ENCODE results near the gene IRF4. TPM values are rescaled to one million over a fixed set of nuclear protein-coding genes. Genes with fewer than 3 reads are reported as not detected.

Gene IRF4
- total RNA-seq, 1 experiment from 2014 or later, result 0.72 TPM

DNA sequence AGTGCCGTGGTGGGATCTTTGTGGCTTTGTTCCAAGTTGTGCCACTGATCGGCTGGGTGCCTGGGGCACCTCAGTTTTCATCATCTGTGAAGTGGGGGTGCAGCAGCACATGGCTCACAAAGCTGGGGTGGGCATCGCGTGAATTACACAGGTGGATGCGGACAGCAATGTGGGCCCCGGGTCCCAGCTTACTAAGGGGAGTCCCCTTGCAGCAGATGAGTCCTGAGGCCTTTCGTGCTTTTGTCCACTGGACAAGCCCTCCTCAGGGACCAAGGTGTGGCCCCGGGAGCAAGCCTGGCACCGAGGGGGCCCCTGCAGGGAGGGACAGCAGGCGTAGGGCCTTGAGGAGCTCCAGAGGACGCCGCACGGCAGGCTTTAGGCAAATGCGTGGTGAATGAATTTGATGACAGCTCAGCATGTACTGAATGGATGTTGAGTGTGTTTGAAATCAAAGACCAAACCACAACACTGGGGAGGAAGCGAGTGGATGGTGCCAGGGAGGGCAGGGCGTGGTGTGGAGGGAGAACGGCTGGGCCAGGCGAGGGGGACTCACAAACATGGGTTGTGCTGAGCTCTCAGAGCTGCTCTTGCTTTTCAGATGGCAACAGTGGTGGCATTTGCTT, 53.2 kb downstream of the IRF4 start:
- Histone ChIP-seq H3K27me3 (ENCODE audit: control insufficient read depth, insufficient read depth, low read length) (no peaks in the 10 kb centered on the region), H3K36me3 (ENCODE audit: control insufficient read depth, insufficient read depth, low read length) (no peaks in the 10 kb centered on the region), H3K27ac (ENCODE audit: low read length) (no peak overlapping the region), H3K4me1 (ENCODE audit: control insufficient read depth, insufficient read depth, low read length) (no peaks in the 10 kb centered on the region), H3K4me3 (ENCODE audit: low read depth in 2 of 2, low read length in 2 of 2) (no peak overlapping the region), H3K9me3 (ENCODE audit: control insufficient read depth, insufficient read depth, low read depth, low read length) (no peaks in the 10 kb centered on the region)
- no TSS peak for BruUV-seq (replicated peaks)
- CTCF ChIA-PET, result no interaction called here
- no peak for TF ChIP-seq POLR2AphosphoS5 (IDR thresholded peaks at IDR 0.05; ENCODE audit: low read depth, low read length)
- TF ChIP-seq, protein P1, sequence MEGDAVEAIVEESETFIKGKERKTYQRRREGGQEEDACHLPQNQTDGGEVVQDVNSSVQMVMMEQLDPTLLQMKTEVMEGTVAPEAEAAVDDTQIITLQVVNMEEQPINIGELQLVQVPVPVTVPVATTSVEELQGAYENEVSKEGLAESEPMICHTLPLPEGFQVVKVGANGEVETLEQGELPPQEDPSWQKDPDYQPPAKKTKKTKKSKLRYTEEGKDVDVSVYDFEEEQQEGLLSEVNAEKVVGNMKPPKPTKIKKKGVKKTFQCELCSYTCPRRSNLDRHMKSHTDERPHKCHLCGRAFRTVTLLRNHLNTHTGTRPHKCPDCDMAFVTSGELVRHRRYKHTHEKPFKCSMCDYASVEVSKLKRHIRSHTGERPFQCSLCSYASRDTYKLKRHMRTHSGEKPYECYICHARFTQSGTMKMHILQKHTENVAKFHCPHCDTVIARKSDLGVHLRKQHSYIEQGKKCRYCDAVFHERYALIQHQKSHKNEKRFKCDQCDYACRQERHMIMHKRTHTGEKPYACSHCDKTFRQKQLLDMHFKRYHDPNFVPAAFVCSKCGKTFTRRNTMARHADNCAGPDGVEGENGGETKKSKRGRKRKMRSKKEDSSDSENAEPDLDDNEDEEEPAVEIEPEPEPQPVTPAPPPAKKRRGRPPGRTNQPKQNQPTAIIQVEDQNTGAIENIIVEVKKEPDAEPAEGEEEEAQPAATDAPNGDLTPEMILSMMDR (IDR thresholded peaks at IDR 0.05), result no peak
- TF ChIP-seq, protein P2, sequence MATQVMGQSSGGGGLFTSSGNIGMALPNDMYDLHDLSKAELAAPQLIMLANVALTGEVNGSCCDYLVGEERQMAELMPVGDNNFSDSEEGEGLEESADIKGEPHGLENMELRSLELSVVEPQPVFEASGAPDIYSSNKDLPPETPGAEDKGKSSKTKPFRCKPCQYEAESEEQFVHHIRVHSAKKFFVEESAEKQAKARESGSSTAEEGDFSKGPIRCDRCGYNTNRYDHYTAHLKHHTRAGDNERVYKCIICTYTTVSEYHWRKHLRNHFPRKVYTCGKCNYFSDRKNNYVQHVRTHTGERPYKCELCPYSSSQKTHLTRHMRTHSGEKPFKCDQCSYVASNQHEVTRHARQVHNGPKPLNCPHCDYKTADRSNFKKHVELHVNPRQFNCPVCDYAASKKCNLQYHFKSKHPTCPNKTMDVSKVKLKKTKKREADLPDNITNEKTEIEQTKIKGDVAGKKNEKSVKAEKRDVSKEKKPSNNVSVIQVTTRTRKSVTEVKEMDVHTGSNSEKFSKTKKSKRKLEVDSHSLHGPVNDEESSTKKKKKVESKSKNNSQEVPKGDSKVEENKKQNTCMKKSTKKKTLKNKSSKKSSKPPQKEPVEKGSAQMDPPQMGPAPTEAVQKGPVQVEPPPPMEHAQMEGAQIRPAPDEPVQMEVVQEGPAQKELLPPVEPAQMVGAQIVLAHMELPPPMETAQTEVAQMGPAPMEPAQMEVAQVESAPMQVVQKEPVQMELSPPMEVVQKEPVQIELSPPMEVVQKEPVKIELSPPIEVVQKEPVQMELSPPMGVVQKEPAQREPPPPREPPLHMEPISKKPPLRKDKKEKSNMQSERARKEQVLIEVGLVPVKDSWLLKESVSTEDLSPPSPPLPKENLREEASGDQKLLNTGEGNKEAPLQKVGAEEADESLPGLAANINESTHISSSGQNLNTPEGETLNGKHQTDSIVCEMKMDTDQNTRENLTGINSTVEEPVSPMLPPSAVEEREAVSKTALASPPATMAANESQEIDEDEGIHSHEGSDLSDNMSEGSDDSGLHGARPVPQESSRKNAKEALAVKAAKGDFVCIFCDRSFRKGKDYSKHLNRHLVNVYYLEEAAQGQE (IDR thresholded peaks at IDR 0.05; ENCODE audit: insufficient read depth in 1 of 2, low read depth in 2 of 2, low read length in 1 of 2), result no peak
- no peak for TF ChIP-seq TCF7L2 (IDR thresholded peaks at IDR 0.05; ENCODE audit: low read depth, low read length)
- no peak for TF ChIP-seq SIN3A (IDR thresholded peaks at IDR 0.05; ENCODE audit: borderline replicate concordance, insufficient read depth, low read depth, low read length)
- in situ Hi-C loops (cut with HindIII; ENCODE audit: low pct_unique_long_range_greater_than_20kb, low sequenced_read_pairs), result no loop called here
- POLR2A ChIA-PET, result no interaction called here
- no peak for ATAC-seq
- intact Hi-C loops (cut with micrococcal nuclease; ENCODE audit: unreplicated experiment), result no loop called here
- no peak for DNase-seq (ENCODE audit: low read depth, low spot score)

DNA sequence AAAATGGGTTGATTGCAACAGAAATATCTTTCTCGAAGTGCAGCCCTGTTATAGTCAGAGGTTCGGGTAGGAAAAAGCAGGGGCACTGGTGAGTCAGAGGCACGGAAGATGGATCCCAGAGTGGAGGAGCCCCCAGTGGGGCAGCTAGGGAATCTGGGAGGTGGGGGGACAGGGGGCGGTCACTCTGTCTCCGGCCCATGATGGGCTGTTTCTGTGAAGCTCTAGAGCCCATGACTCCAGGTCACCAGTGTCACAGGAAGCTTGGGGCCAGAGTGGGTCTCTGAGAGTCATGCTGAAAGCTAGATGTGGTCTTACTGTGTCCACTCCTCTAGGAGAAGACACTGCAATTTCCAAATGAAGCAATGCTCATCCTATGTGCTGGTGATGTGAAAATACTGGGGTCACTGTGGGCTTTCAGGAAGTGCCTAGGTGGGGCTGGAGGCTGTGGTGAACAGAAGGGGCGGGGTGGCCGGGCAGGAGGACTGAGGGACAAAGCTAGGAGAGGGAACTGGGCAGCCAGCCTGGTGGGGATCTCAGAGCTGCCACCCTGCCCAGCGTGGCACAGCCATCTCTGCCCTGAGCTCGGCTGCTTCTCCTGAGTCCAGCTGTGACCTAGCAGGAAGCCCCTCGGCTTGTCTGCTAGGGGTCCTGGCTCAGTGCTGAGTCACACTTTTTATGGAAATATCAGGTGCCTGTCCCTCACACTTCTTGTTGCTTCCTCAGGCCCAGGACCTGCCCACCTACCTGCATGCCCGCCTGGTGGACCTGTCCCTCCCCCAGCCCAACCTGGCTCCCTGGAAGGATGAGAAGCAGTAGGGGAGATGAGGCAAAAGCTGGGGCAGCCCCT, 54.2 kb downstream of the IRF4 start:
- ChIA-PET CTCF (no interaction called here), POLR2A (no interaction called here)
- in situ Hi-C loops (cut with HindIII; ENCODE audit: low pct_unique_long_range_greater_than_20kb, low sequenced_read_pairs), result no loop called here
- BruUV-seq (replicated peaks), result no TSS peak
- no peak overlapping the region for H3K4me3 ChIP-seq (ENCODE audit: low read depth in 2 of 2, low read length in 2 of 2)
- no peak for DNase-seq (ENCODE audit: low read depth, low spot score)
- H3K27me3 ChIP-seq (ENCODE audit: control insufficient read depth, insufficient read depth, low read length), result no peaks in the 10 kb centered on the region
- no peaks in the 10 kb centered on the region for H3K36me3 ChIP-seq (ENCODE audit: control insufficient read depth, insufficient read depth, low read length)
- no peak for ATAC-seq
- intact Hi-C loops (cut with micrococcal nuclease; ENCODE audit: unreplicated experiment), result no loop called here
- H3K9me3 ChIP-seq (ENCODE audit: control insufficient read depth, insufficient read depth, low read depth, low read length), result no peaks in the 10 kb centered on the region
- no peak overlapping the region for H3K27ac ChIP-seq (ENCODE audit: low read length)
- H3K4me1 ChIP-seq (ENCODE audit: control insufficient read depth, insufficient read depth, low read length), result no peaks in the 10 kb centered on the region
- TF ChIP-seq, protein P1 (IDR thresholded peaks at IDR 0.05), result no peak
- TF ChIP-seq POLR2AphosphoS5 (IDR thresholded peaks at IDR 0.05; ENCODE audit: low read depth, low read length) (no peak), SIN3A (IDR thresholded peaks at IDR 0.05; ENCODE audit: borderline replicate concordance, insufficient read depth, low read depth, low read length) (no peak), TCF7L2 (IDR thresholded peaks at IDR 0.05; ENCODE audit: low read depth, low read length) (no peak)
- TF ChIP-seq, protein P2 (IDR thresholded peaks at IDR 0.05; ENCODE audit: insufficient read depth in 1 of 2, low read depth in 2 of 2, low read length in 1 of 2), result no peak

Measured in Panc1 (cell line).